Adrenal gland (tissue), 12 donors: Measurements from ENCODE around the gene IL11RA. TPM values are rescaled to one million over a fixed set of nuclear protein-coding genes. Genes with fewer than 3 reads are reported as not detected.

Experiments used
- DNase-seq, 7 donors: peaks; one replicate each; pipeline ENCODE4 v3.0.0-alpha.2; 2019 to 2020
- H3K27ac ChIP-seq, 5 donors: fragments of 200-600 bp; sonication (generic) in 4 of 5; 1 replicate in 3 of 5; 2 replicates in 2 of 5; pipeline versions ENCODE4 v1.5.1 to v1.8.0; 2016 to 2020; ENCODE audit warnings: mild to moderate bottlenecking in 1 of 5
- H3K27me3 ChIP-seq: fragments of 200-600 bp; 2 replicates; pipeline ENCODE4 v1.8.0; 2021
- H3K36me3 ChIP-seq, 2 donors: fragments of 200-600 bp; replicated peaks in 1 of 2; 1 replicate in 1 of 2; 2 replicates in 1 of 2; pipeline versions ENCODE4 v1.5.1 to v1.8.0; 2018 to 2022
- H3K4me1 ChIP-seq, 2 donors: fragments of 200-600 bp; replicated peaks in 1 of 2; 1 replicate in 1 of 2; 2 replicates in 1 of 2; pipeline versions ENCODE4 v1.5.1 to v1.8.0; 2018 to 2021
- H3K4me3 ChIP-seq, 4 donors: fragments of 200-600 bp; sonication (generic) in 3 of 4; one replicate each; pipeline ENCODE4 v1.5.1; 2016 to 2018
- H3K9me3 ChIP-seq, 3 donors: fragments of 200-600 bp; sonication (generic) in 1 of 3; replicated peaks in 1 of 3; 1 replicate in 2 of 3; 2 replicates in 1 of 3; pipeline versions ENCODE4 v1.5.1 to v1.8.0; 2016 to 2021
- CTCF ChIP-seq, 6 experiments: fragments of 450-650 bp in 4 of 6; fragments of 200-600 bp in 2 of 6; sonication (generic) in 1 of 6; IDR thresholded peaks; 1 replicate in 5 of 6; 2 replicates in 1 of 6; pipeline versions ENCODE4 v1.5.1 to v1.8.0; 2016 to 2021; ENCODE audit warnings: antibody characterized with exemption in 6 of 6, mild to moderate bottlenecking in 2 of 6, moderate library complexity in 1 of 6
- POLR2A ChIP-seq, 2 donors: fragments of 450-650 bp; IDR thresholded peaks; one replicate each; pipeline ENCODE4 v1.6.1; 2017; ENCODE audit warnings: antibody characterized with exemption in 2 of 2, mild to moderate bottlenecking in 2 of 2, moderate library complexity in 1 of 2
- WGBS, 4 donors: extraction: QIAGEN DNeasy Blood & Tissue Kit in 2 of 4; methylation state at CpG; one replicate each; pipeline versions ENCODE4 v1.1.5 to v1.1.7; 2013 to 2017; 5-methylcytosine and 5-hydroxymethylcytosine counted together
- intact Hi-C, 2 donors: fragments of 100-400 bp; cut with DNase I; formaldehyde crosslinking; loops; one replicate each; pipeline versions ENCODE4 v1.14.1 to v1.15.0; 2022 to 2023
- polyA plus RNA-seq, 3 donors: library from polyadenylated mRNA; stranded (reverse); fragments of 200-250 nt in 2 of 3; fragments of 350-450 nt in 1 of 3; fragmentation: Illumina TruSeq in 1 of 3; extraction: RNeasy Lipid Tissue Mini Kit (QIAGEN cat#74804) in 1 of 3; gene quantifications; one replicate each; pipeline ENCODE4 v1.2.3, GENCODE V29; 2013 to 2014
- total RNA-seq, 9 donors: library from RNA; depleted of rRNA in 4 of 9; stranded (reverse); fragments of >200 nt in 4 of 9; fragments of 120-200 nt in 1 of 9; fragmentation: NEBNext Ultra II Directional in 1 of 9; extraction: Animal tissue kit (Norgen Biotek cat#: 25700) in 1 of 9; gene quantifications; one replicate each; pipeline versions ENCODE4 v1.1.0 to v1.2.4, GENCODE V29; 2013 to 2023
- donor health status: healthy with polysubstance abuse.
- donor health status: Bipolar disorder and iron deficiency.
- donor health status: DM: yes; HTN: yes; CAD: no.
- donor health status: DM: no; HTN: no; CAD: no.
- donor health status: DM: no; HTN: no; CAD: no.
- donor health status: DM: yes; HTN: yes; CAD: no.

IL11RA gene
- total and polyA plus RNA-seq, 12 donors = 5.2 to 53.7 (median 15.7) TPM

- no peak overlapping the region for H3K4me3 ChIP-seq
- no peaks in the 10 kb centered on the region for H3K36me3 ChIP-seq
- no peak overlapping the region for H3K27ac ChIP-seq
- H3K4me1 ChIP-seq = no peaks in the 10 kb centered on the region
- no peaks in the 10 kb centered on the region for H3K27me3 ChIP-seq
- TF ChIP-seq POLR2A (IDR thresholded peaks at IDR 0.05) = no peak
- no peak for TF ChIP-seq CTCF (IDR thresholded peaks at IDR 0.05)
- 89 to 100% (median 93%) methylated on average over 2 of the region's 2 CpGs for WGBS, 4 donors
- intact Hi-C loops = no loop called here
- H3K9me3 ChIP-seq = no peaks in the 10 kb centered on the region
- DNase-seq = no peak
These were observed 23.9 kb downstream of the IL11RA start for GRCh38 chr9:34675869-34676268.

- no peaks in the 10 kb centered on the region for H3K4me1 ChIP-seq
- no peak for DNase-seq
- 90 to 93% (median 91%) methylated on average over 3 to 4 of the region's 4 CpGs for WGBS, 4 donors
- H3K27ac ChIP-seq = no peak overlapping the region
- no peaks in the 10 kb centered on the region for H3K9me3 ChIP-seq
- H3K36me3 ChIP-seq = no peaks in the 10 kb centered on the region
- H3K27me3 ChIP-seq = no peaks in the 10 kb centered on the region
- no peak overlapping the region for H3K4me3 ChIP-seq
- intact Hi-C loops = no loop called here
- TF ChIP-seq POLR2A (IDR thresholded peaks at IDR 0.05) (no peak), CTCF (IDR thresholded peaks at IDR 0.05) (no peak)
These were observed 32.2 kb downstream of the IL11RA start for GRCh38 chr9:34684145-34684544.

DNA sequence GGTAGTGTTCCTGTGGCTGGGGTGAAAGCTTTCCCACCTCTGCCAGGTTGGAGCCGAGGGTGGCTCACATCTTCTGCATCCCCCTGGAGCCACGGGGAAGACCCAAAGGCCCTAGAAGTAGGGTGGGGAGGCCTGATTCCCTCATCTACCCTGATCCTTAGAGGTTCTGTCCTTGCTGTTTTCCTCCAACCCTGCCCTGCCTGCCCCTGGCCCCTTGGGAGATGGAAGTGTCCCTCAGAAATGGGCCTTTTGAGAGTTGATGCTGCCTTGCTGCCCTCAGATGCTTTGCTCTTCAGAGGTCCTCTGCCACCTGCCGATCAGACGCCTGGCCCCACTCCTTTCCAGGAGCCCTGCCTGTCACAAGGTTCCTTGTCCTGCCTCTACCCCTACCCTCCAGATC, 32.8 kb downstream of the IL11RA start:
- no peaks in the 10 kb centered on the region for H3K36me3 ChIP-seq
- no peak for TF ChIP-seq CTCF (IDR thresholded peaks at IDR 0.05)
- TF ChIP-seq POLR2A (IDR thresholded peaks at IDR 0.05) = no peak
- no peak for DNase-seq
- intact Hi-C loops = no loop called here
- H3K27me3 ChIP-seq = no peaks in the 10 kb centered on the region
- no peak overlapping the region for H3K27ac ChIP-seq
- H3K4me3 ChIP-seq = no peak overlapping the region
- H3K4me1 ChIP-seq = no peaks in the 10 kb centered on the region
- no peaks in the 10 kb centered on the region for H3K9me3 ChIP-seq
- 84 to 98% (median 97%) methylated on average over 4 of the region's 4 CpGs for WGBS, 4 donors

- no peaks in the 10 kb centered on the region for H3K9me3 ChIP-seq
- H3K4me1 ChIP-seq = no peaks in the 10 kb centered on the region
- intact Hi-C loops = no loop called here
- no peaks in the 10 kb centered on the region for H3K36me3 ChIP-seq
- H3K27me3 ChIP-seq = no peaks in the 10 kb centered on the region
- no peak overlapping the region for H3K27ac ChIP-seq
- no peak for DNase-seq
- WGBS, 4 donors = 78 to 95% (median 88%) methylated on average over 4 of the region's 4 CpGs
- no peak overlapping the region for H3K4me3 ChIP-seq
- no peak for TF ChIP-seq CTCF (IDR thresholded peaks at IDR 0.05)
- no peak for TF ChIP-seq POLR2A (IDR thresholded peaks at IDR 0.05)
These were observed 33.6 kb downstream of the IL11RA start for GRCh38 chr9:34685591-34685990.
